ENCODE measurements around the gene CAPN5.
"Not testable (repeated sequence)": the region's sequence is repeated elsewhere in the genome, so short reads cannot be mapped to it uniquely, and the experiment has no call there.

The CAPN5 gene

DNA sequence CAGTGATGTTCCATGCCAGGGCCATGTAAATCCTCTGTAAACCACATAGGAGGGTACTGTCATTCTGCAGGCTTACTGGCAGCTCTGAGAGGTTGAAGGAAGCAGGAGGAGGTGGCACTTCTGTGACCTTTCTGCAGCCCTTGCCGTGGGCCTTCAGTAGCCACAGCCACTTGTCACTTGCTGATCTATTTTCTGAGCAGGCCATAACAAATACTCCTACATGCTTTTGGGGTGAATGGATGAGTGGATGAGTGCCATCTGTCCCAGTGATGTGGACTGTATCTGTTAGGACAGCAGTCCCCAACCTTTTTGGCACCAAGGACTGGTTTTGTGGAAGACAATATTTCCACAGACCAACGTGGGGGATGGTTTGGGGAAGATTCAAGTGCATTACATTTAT lies 22.4 kb upstream of the CAPN5 start:
- no peak for DNase-seq

DNA sequence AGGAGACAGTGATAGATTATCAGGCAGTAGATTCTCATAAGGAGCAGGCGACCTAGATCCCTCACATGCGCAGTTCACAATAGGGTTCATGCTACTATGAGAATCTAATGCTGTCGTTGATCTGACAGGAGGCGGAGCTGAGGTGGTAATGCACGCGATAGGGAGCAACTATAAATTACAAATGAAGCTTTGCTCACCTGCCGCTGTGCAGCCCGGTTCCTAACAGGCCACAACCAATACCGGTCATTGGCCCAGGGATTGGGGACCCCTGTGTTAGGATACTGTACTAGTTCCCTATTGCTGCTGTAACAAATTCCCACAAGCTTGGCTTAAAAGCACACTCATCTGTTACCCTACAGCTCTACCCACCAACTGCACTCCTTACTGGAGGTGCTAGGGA lies 21.9 kb upstream of the CAPN5 start:
- no peak for DNase-seq

- DNase-seq = no peak
These were observed 20.7 kb upstream of the CAPN5 start for GRCh38 chr11:77046060-77046501.

DNA sequence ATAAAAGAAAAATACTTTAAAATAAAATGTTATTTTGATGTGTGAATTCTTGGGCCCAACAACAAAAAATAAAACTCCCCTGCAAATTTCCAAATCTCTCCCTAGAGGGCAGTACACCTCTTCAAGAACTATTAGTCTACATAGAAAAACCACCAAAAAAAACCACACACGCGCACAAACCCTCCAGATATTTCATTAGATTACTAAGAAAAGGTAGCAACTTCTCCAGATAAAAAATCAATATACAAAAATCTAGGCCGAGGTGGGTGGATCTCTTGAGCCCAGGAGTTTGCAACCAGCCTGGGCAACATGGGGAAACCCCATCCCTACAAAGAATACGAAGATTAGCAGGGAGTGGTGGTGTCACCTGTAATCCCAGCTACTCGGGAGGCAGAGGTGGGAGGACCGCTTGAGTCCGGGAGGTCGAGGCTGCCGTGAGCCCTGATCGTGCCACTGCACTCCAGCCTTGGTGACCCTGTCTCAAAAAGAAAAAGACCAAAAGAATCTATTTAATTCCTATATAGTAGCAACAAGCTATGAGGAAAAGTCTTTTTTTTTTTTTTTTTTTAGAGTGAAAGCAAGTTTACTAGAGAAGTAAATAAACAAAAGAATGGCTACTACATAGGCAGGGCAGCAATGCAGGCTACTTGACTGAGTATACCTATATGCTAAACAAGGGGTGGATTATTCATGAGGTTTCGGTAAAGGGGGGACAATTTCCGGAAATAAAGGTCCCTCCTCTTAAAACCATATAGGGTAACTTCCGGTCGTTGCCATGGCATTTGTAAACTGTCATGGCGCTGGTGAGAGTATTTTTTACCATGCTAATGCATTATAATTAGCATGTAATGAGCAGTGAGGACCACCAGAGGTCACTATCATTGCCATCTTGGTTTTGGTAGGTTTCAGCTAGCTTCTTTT lies 19.5 kb upstream of the CAPN5 start:
- peak; percentile 89 for DNase-seq

DNA sequence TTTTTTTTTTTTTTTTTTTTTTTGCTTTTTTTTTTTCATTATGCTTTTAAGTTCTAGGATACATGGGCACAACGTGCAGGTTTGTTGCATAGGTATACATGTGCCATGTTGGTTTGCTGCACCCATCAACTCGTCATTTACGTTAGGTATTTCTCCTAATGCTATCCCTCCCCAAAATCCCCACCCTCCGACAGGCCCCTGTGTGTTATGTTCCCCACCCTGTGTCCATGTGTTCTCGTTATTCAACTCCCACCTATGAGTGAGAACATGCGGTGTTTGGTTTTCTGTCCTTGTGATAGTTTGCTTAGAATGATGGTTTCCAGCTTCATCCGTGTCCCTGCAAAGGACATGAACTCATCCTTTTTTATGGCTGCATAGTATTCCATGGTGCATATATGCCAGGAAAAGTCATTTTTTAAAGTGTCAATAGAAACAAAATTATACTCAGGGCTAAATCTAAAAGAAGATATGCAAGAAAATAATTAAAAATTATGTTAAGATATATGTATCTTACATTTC lies 18.8 kb upstream of the CAPN5 start:
- not testable (repeated sequence) for DNase-seq

DNA sequence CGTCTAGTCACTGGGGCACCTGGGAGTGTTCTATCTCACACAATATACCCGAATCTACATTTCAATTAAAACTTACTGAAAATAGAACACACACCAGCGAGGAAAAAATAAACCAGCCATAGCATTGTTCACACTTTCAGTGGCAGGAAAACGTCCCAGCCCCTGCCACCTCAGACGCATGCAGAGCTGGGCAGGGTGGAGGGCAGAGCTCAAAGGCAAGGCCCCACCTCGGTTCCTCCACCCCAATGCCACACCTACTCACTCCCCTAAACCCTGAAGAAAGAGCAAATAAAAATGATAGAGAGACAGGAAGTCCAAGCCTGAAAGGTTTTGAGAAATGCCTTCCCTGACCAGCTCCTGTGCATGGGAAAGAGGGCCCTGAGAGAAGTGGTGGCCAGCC lies 17.7 kb upstream of the CAPN5 start:
- DNase-seq = no peak

- DNase-seq = no peak
These were observed 15.3 kb upstream of the CAPN5 start for GRCh38 chr11:77051511-77051910.

GRCh38 chr11:77052518-77052917 lies 14.3 kb upstream of the CAPN5 start:
- no peak for DNase-seq

DNA sequence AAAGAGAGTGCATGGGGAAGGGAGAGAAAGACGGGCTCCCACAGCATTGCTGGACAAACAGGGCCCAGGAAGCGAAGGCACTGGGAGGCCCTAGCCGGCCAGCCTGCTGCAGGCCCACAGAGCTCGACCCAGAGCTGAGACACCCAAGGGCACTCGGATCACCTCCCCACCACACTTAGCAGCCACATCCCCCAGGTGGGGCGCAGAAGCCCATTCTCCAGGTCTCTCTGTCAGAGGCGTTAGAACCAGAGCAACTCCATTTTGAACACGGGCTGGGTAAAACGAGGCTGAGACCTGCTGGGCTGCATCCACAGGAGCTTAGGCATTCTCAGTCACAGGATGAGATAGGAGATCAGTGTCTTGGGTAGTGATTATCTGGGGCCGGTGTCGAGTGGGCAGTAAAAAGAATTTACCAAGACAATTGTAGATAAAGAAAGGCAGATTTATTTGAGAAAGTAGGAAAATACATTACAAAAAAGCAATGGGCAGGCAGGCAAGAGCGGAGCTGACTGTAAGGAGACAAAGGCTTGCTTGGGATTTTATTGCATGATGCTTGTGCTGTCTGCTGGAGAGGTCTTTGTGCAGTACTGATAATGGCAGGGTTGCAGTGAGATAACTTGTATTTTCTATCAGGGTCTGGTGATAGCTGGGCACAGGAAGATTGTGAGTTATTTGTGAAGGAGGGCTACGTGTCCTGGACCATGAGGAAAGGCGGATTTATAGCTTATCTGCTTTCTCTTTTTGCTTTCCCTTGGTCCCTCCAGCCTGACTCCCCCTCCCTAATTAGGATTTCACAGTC lies 13.4 kb upstream of the CAPN5 start:
- DNase-seq = no peak

DNA sequence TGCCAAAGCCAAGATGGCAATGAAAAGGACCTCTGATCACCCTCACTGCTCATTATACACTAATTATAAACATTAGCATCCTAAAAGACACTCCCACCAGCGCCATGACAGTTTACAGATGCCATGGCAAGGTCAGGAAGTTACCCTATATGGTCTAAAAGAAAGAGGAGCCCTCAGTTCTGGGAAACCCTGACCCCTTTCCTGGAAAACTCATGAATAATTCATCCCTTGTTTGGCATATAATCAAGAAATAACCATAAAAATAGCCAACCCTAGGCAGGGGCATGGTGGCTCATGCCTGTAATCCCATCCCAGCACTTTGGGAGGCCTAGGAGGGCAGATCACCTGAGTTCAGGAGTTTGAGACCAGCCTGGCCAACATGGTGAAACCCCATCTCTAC lies 12.7 kb upstream of the CAPN5 start:
- no peak for DNase-seq

DNA sequence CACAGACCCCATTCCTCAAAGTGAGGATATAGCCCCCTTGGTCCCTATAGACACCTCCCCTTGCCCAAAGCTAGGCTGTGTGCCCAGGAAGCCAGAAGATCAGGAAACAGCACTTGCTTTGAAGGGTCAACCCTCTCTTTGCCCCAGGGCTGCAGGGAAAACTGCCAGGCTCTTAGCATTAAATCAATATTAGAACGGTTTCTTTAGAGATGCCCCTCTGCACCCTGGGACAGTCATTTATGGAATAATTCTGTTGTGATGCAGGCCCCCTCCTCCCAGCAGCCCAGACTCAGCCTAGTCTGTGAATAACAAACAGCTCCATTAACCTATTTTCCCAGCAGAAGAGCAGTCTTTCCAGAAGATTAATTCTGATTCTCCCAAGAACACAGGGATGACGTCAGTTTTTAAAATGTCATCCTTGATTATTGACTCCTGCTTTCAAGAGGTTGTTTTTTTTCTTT lies 11.6 kb upstream of the CAPN5 start:
- peak; percentile 6 for DNase-seq

DNA sequence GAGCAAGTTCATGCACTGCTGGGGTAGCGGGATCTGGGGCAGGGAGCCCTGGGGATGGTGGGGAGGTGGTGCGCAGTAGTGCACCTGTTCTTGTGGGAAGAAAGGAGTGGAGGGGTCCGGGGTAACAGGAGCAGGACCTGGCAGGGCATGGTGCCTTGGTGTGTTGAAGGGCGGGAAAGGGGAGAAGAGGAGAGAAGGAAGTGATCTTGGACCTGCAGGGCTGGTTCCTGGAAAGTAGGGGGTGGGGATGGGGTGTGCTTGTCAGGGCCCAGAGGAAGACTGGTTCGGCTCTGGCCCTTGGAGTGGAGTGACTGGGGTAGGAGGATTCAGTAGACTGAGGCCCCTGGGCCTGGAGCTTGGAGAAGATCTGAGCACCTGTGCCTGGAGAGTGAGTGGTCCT lies 10.9 kb upstream of the CAPN5 start:
- no peak for DNase-seq

DNA sequence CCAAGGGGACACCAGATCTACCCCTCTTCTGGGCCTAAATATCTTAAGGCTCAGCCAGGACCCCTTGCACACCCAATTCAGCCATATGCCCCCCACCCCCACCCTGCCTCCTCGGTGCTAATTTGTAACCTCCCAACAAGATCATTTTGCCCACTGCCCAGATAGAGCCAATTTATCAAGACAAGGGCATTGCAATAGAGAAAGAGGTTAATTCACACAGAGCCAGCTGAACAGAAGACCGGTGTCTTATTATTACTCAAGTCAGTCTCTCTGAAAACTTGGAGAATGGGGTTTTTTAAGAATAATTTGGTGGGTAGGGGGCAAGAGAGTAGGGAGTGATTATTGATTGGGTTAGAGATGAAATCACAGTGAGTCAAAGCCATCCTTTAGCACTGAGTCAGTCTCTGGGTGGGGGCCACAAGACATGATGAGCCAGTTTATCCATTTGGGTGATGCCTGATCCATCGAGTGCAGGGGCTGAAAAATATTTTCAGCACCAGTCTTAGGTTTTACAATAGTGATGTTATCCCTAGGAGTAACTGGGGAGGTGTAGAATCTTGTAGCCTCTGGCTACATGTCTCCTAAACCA lies 9.9 kb upstream of the CAPN5 start:
- no peak for DNase-seq

DNA sequence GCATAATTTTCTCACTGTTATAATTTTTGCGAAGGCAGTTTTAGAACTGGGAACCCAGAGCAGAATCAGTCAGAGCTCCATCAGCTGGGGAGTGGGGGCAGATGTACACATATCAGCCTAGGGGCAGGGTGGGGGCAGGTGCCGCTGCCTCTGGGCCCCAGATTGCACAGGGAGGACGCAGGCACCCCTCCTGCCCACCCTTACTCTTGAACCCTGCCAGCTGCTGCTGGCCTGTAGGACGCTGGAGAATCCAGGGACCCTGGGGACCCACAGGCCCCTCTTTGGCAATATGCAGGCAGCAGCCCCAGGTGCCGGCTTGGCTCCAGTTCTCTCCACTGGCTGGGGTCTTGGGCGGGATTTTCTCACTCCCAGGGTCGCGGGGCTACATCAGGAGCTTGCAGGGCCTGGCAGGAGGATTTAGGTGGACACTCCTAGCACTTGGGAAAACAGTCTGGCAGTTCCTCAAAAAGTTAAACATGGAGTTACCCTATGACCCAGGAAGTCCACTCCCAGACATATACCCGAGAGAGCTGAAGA lies 8.8 kb upstream of the CAPN5 start:
- DNase-seq = no peak

DNA sequence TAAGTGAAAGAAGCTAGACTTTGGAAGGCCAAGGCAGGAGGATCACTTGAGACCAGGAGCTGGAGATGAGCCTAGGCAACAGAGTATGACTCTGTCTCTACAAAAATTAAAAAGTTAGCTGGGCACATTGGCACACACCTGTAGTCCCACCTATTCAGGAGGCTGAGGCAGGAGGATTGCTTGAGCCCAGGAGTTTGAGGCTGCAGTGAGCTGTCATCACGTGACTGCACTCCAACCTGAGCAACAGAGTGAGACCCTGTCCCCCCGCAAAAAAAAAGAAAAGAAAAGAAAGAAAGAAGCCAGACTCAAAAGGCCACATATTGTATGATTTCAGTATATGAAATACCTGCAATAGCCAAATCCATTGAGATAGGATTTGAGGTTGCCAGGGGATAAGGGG lies 7.9 kb upstream of the CAPN5 start:
- no peak for DNase-seq

DNA sequence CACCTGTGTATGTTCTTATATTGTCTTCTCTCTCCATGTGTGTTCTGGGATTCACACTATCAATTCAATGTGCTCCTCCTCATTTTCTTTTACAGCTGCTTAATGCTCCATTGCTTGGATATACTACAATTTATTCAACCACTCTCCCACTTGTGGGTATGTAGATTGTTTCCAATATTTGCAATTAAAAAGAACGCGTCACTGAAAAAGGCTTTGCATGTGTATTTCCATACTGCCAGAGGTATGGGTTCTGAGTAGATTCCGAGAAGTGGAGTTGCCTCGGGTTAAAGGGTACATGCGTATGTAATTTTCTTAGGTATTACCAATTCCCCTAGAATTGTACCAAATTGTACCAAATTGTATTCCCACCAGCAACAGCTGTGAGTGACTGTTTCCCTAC lies 7.0 kb upstream of the CAPN5 start:
- DNase-seq = no peak

- no peak for DNase-seq
These were observed 6.5 kb upstream of the CAPN5 start for GRCh38 chr11:77060234-77060633.

- not testable (repeated sequence) for DNase-seq
These were observed 5.5 kb upstream of the CAPN5 start for GRCh38 chr11:77061258-77061657.

- no peak for DNase-seq
These were observed 3.8 kb upstream of the CAPN5 start for GRCh38 chr11:77062924-77063323.

GRCh38 chr11:77063407-77063806 lies 3.4 kb upstream of the CAPN5 start:
- DNase-seq = no peak

DNA sequence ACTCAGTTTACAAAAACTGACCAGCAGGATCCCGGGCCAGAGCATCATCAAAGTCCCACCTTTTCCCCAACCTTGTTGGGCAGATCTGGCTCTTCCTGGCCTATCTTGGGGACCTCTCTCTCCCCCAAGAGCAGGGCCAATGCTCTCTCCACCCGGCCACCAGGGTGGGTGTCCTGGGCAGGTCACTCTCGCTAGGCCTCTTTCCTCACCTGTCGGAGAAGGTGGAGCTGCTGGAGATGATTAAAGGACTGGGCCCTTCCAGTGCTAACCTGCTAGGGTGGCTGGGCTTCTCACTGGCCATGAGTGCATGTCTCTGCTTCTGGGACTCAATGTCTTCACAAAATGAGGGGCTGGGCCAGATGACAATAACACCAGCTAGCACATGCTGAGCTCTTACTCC lies 2.9 kb upstream of the CAPN5 start:
- DNase-seq = peak; percentile 13

GRCh38 chr11:77064648-77065217 lies 2.0 kb upstream of the CAPN5 start:
- peak; percentile 7 for DNase-seq

GRCh38 chr11:77065878-77066228 lies 918 bp upstream of the CAPN5 start:
- DNase-seq = peak; percentile 56
